Skeletal muscle tissue (tissue), 4 donors: ENCODE results near the gene TASOR. TPM values are rescaled to one million over a fixed set of nuclear protein-coding genes. Genes with fewer than 3 reads are reported as not detected.
"Not testable (repeated sequence)": the region's sequence is repeated elsewhere in the genome, so short reads cannot be mapped to it uniquely, and the experiment has no call there.

ENCODE experiments used
- H3K27ac ChIP-seq: one replicate; pipeline ENCODE4 v1.7.0; 2013; ENCODE audit warnings: mild to moderate bottlenecking, low read depth, low read length, inconsistent platforms
- H3K27me3 ChIP-seq, 3 donors: one replicate each; pipeline ENCODE4 v1.7.0; 2013; ENCODE audit warnings: low read length in 3 of 3; ENCODE audit not compliant: control insufficient read depth in 3 of 3, insufficient read depth in 3 of 3
- H3K36me3 ChIP-seq, 3 donors: one replicate each; pipeline ENCODE4 v1.7.0; 2013; ENCODE audit warnings: low read length in 3 of 3; ENCODE audit not compliant: control insufficient read depth in 3 of 3, insufficient read depth in 3 of 3
- H3K4me1 ChIP-seq, 3 donors: one replicate each; pipeline ENCODE4 v1.7.0; 2013; ENCODE audit warnings: low read length in 3 of 3, mild to moderate bottlenecking in 3 of 3; ENCODE audit not compliant: control insufficient read depth in 3 of 3, insufficient read depth in 3 of 3
- H3K4me3 ChIP-seq, 3 donors: one replicate each; pipeline ENCODE4 v1.7.0; 2013; ENCODE audit warnings: low read length in 3 of 3
- H3K9ac ChIP-seq, 3 donors: one replicate each; pipeline ENCODE4 v1.7.0; 2013; ENCODE audit warnings: low read length in 3 of 3, mild to moderate bottlenecking in 3 of 3, moderate library complexity in 2 of 3, low read depth in 1 of 3
- H3K9me3 ChIP-seq, 3 donors: one replicate each; pipeline ENCODE4 v1.7.0; 2013; ENCODE audit warnings: low read length in 3 of 3; ENCODE audit not compliant: control insufficient read depth in 3 of 3
- total RNA-seq: library from RNA; depleted of rRNA; stranded (reverse); fragments of >200 nt; gene quantifications from one replicate; pipeline ENCODE4 v1.2.3, GENCODE V29; 2014
- donor health status: Osteomylitis.

The TASOR gene, protein sequence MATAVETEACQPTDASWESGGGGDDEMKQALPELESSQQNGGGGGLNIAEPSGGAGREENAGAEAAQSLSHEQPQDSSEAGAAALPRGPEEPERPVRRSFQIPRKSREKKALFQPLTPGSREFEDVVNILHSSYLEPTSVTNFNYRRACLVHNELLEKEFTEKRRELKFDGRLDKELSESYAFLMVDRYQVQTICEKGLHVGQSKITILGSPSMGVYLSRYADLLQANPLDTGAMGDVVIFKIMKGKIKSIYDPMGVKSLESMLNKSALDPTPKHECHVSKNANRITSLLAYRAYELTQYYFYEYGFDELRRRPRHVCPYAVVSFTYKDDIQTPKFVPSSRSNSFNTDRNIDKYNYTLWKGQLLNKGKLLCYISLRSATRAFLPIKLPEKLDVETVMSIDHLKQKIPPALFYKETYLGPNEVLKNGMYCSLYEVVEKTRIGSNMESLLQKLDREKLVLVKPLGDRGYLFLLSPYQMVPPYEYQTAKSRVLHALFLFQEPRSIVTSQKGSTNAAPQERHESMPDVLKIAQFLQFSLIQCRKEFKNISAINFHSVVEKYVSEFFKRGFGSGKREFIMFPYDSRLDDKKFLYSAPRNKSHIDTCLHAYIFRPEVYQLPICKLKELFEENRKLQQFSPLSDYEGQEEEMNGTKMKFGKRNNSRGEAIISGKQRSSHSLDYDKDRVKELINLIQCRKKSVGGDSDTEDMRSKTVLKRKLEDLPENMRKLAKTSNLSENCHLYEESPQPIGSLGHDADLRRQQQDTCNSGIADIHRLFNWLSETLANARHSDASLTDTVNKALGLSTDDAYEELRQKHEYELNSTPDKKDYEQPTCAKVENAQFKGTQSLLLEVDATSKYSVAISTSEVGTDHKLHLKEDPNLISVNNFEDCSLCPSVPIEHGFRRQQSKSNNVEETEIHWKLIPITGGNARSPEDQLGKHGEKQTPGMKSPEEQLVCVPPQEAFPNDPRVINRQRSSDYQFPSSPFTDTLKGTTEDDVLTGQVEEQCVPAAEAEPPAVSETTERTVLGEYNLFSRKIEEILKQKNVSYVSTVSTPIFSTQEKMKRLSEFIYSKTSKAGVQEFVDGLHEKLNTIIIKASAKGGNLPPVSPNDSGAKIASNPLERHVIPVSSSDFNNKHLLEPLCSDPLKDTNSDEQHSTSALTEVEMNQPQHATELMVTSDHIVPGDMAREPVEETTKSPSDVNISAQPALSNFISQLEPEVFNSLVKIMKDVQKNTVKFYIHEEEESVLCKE (N-terminal part only)
- total RNA-seq, result 89.2 TPM

DNA sequence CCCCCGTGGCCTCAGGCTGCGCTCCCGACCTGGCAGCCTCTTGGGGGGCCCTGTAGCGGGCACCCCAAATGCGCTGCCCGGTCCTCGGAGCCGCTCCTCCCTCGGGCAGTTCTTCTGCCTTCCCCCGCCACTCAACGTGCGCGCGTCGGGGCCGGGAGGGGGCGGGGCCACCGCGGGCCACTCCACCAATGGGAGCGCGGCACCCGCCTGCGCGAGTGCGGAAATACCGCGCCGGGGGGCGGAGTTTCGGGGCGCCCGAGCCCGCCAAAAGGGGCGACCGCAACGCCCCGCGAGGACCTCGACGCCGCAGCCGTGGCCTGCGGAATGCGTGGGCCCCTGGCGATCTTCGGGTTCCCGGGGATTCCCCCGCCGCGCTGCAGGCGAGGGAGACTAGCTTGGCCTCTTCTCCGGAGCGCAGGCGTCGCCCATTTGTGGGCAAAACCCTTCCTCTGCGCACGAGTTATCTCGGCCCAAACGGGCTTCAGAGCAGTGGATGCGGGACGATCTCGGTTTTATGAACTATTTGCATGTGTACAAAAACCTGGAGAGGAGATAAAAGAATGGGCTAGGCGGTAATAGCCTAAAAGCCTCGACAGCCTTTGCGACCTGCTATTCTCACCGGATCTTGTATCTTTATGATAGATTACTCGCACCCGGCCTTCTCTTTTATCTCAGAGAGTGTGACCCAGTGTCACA is at the start of gene TASOR:
Gene TASOR (minus strand): TSS at position 144 of the 696 bp plus-strand sequence. CDS start 259 bp downstream, outside the sequence.
- no peaks in the 10 kb centered on the region for H3K9me3 ChIP-seq
- peak within 1 kb of the TSS; percentile 96 for H3K27ac ChIP-seq
- H3K4me3 ChIP-seq, result peak within 1 kb of the TSS; percentile 84 to 90 (median 87)
- peaks cover 4 to 8% (median 6%) of the 10 kb centered on the region in 3 donors for H3K4me1 ChIP-seq
- peak within 1 kb of the TSS; percentile 91 to 97 (median 95) for H3K9ac ChIP-seq
- no peaks in the 10 kb centered on the region for H3K27me3 ChIP-seq
- H3K36me3 ChIP-seq, result no peaks in the 10 kb centered on the region

DNA sequence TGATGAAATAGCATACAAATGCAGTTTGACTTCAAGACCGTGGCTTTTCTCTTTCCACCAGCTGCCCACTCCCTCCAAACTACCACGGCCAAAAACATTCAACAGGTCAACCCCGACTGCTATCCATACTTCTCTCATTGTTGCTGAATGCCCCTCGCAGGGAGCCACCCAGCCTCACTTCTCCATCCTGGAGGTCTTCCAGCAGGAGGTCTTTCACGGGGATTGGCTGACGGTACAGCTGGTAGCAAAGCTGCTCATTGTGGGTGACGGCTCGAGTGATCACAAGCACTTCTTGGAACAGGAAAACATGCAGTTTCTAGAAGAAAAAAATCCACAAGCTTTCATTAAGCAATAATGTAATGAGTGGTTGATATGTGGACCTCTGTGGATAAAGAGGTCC is 49.0 kb upstream of the TASOR start:
- H3K9ac ChIP-seq, result no peak overlapping the region
- H3K27me3 ChIP-seq, result no peaks in the 10 kb centered on the region
- no peak overlapping the region for H3K27ac ChIP-seq
- peaks cover 22 to 36% (median 28%) of the 10 kb centered on the region in 3 donors for H3K36me3 ChIP-seq
- H3K9me3 ChIP-seq, result no peaks in the 10 kb centered on the region
- no peaks in the 10 kb centered on the region for H3K4me1 ChIP-seq
- H3K4me3 ChIP-seq, result no peak overlapping the region

DNA sequence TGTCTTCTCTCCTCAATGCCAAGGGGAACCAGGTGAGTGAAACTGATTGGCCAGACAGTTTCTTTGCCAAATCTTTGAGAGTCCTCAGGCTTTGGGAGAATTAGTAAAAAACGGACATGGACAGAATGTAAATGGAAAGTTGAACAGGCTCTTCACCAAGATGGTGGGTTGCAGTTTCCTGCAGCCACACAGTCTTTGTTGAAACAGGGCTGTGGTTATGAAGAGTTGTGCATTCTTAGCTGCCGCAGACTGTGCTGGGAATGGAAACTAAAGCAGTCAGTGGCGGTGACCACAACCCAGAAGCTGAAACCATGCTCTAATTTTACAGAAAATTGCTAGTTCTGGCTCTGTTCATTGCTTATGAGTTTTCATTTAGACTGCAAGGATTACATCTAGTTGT is 42.1 kb upstream of the TASOR start:
- no peak overlapping the region for H3K27ac ChIP-seq
- H3K36me3 ChIP-seq, result peaks cover 18 to 39% (median 35%) of the 10 kb centered on the region in 3 donors
- H3K4me3 ChIP-seq, result no peak overlapping the region
- H3K27me3 ChIP-seq, result no peaks in the 10 kb centered on the region
- H3K9ac ChIP-seq, result no peak overlapping the region
- H3K9me3 ChIP-seq, result no peaks in the 10 kb centered on the region
- H3K4me1 ChIP-seq, result no peaks in the 10 kb centered on the region

DNA sequence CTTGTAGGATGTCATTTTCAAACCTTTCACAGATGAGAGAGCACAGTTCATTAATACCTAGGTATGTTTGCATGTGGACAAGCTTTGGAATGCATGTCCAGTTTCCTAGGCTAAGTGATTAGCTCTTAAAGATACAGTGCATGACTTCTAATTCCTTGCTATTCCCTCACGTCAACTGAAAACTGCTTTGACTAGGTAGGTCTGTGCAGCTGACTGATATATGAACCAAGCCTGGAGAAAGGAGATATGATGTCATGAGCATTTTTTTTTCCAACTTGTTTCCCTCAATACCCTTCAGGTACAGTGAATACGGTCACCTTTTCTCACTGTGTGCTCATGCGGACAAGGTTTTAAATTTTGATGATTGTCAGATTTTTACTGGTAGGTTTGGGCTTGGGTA is 41.6 kb upstream of the TASOR start:
- H3K4me1 ChIP-seq, result no peaks in the 10 kb centered on the region
- H3K4me3 ChIP-seq, result no peak overlapping the region
- H3K27ac ChIP-seq, result no peak overlapping the region
- no peaks in the 10 kb centered on the region for H3K27me3 ChIP-seq
- H3K9ac ChIP-seq, result no peak overlapping the region
- no peaks in the 10 kb centered on the region for H3K9me3 ChIP-seq
- peaks cover 18 to 37% (median 34%) of the 10 kb centered on the region in 3 donors for H3K36me3 ChIP-seq

DNA sequence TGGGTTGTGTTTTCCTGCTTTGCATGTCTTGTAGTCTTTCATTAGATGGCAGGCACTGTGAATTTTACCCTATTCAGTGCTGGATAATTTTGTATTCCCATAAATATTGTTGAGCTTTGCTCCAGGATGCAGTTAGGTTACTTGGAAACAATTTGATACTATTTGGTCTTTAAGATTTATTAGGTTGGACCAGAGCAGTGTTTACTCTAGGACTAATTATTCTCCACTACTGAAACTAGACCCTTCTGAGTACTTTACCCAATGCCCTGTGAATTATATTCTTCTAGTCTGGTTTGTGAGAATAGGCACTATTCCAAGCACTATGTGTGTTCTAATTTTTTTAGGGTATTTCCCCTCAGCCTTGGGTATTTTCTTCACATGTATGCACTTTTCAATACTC is 37.8 kb upstream of the TASOR start:
- Histone ChIP-seq H3K27me3 (no peaks in the 10 kb centered on the region), H3K4me1 (no peaks in the 10 kb centered on the region), H3K4me3 (no peak overlapping the region), H3K27ac (no peak overlapping the region), H3K36me3 (peaks cover 2 to 7% (median 6%) of the 10 kb centered on the region in 3 donors), H3K9me3 (no peaks in the 10 kb centered on the region), H3K9ac (no peak overlapping the region)

DNA sequence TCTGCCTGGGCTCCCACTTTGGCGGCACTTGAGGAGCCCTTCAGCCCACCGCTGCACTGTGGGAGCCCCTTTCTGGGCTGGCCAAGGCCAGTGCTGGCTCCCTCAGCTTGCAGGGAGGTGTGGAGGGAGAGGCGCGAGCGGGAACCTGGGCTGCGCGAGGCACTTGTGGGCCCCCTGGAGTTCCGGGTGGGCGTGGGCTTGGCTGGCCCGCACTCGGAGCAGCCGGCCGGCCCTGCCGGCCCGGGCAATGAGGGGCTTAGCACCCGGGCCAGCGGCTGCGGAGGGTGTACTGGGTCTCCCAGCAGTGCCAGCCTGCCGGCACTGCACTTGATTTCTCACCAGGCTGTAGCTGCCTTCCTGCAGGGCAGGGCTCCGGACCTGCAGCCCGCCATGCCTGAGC is 35.7 kb upstream of the TASOR start:
- H3K36me3 ChIP-seq, H3K9ac ChIP-seq, H3K4me3 ChIP-seq, H3K9me3 ChIP-seq, H3K27ac ChIP-seq, H3K4me1 ChIP-seq, H3K27me3 ChIP-seq: not testable (repeated sequence)

DNA sequence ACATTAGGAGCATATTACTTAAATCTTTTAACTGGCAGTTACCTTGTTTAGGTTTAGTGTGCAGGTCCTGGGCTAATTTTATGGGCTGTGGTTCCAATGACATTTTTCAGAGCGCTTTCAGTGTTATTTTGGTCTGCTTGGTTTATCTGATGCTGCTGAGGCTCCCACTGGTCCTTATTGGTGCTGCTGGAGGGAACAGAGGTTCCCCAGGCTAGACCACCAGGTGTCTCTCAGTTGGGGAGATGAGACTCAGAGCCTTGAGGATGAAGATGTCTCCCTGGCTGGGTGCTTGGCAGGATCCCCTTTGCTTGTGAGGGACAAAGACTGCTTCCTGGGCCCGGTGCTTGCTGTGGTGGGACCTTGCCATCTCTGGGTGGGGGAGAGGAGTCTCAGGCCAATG is 28.3 kb upstream of the TASOR start:
- Histone ChIP-seq H3K27me3 (no peaks in the 10 kb centered on the region), H3K4me1 (no peaks in the 10 kb centered on the region), H3K4me3 (no peak overlapping the region), H3K9me3 (peaks cover 0 to 3% (median 2%) of the 10 kb centered on the region in 3 donors), H3K27ac (no peak overlapping the region), H3K36me3 (no peaks in the 10 kb centered on the region), H3K9ac (no peak overlapping the region)

DNA sequence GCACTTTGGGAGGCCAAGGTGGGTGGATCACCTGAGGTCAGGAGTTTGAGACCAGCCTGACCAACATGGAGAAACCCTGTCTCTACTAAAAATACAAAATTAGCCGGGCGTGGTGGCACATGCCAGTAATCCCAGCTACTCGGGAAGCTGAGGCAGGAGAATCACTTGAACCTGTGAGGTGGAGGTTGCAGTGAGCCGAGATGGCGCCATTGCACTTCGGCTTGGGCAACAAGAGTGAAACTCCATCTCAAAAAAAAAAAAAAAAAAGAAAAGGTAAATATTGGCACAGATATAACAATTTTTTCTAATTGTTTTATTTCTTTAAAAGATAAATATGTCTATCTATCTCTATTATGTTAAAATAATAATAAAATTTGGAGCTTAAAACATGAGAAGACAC is 24.3 kb upstream of the TASOR start:
- H3K27me3 ChIP-seq, H3K9me3 ChIP-seq, H3K9ac ChIP-seq: not testable (repeated sequence)

DNA sequence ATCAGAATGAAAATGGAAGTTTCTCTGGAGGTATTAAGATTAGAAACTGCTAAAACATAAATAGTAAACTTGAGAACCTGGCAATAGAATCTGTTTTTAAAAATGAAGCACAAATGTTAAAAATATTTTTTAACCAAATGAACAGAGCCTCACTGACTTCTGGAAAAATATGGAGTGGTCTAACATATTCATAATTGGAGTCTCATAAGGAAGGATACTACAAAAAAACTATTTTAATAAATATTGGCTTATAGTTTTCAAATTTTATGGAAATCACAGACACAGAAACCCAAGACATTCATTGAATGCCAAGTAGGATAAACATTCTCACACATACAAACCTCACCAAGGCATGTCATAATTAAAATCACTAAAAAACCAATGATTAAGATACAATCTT is 23.6 kb upstream of the TASOR start:
- Histone ChIP-seq H3K9ac (no peak overlapping the region), H3K4me1 (no peaks in the 10 kb centered on the region), H3K27ac (no peak overlapping the region), H3K27me3 (no peaks in the 10 kb centered on the region), H3K36me3 (no peaks in the 10 kb centered on the region), H3K9me3 (no peaks in the 10 kb centered on the region), H3K4me3 (no peak overlapping the region)

More for the DNA sequence above, 24.3 kb upstream of the TASOR start:
- H3K27ac ChIP-seq, H3K36me3 ChIP-seq, H3K4me3 ChIP-seq, H3K4me1 ChIP-seq: not testable (repeated sequence)
